Ectodermal cell (in vitro differentiated cells): ENCODE measurements around the gene SLITRK6. TPM values are rescaled to one million over a fixed set of nuclear protein-coding genes. Genes with fewer than 3 reads are reported as not detected.

Source experiments
- H3K27ac ChIP-seq: 2 replicates; pipeline ENCODE4 v1.7.0; 2013; ENCODE audit warnings: mild to moderate bottlenecking, low read depth, low read length; ENCODE audit not compliant: insufficient read depth, poor library complexity, severe bottlenecking
- H3K27me3 ChIP-seq: 2 replicates; pipeline ENCODE4 v1.7.0; 2013; ENCODE audit warnings: mild to moderate bottlenecking, low read length; ENCODE audit not compliant: insufficient read depth, control insufficient read depth, poor library complexity, severe bottlenecking
- H3K36me3 ChIP-seq: one replicate; pipeline ENCODE4 v1.7.0; 2013; ENCODE audit warnings: low read length; ENCODE audit not compliant: control insufficient read depth, insufficient read depth
- H3K4me1 ChIP-seq: one replicate; pipeline ENCODE4 v1.7.0; 2013; ENCODE audit warnings: low read length; ENCODE audit not compliant: control insufficient read depth, insufficient read depth
- H3K4me3 ChIP-seq: 2 replicates; pipeline ENCODE4 v1.7.0; 2013; ENCODE audit warnings: low read depth, low read length, control low read depth; ENCODE audit not compliant: insufficient read depth
- H3K9me3 ChIP-seq: 2 replicates; pipeline ENCODE4 v1.7.0; 2013; ENCODE audit warnings: mild to moderate bottlenecking, low read length, moderate library complexity; ENCODE audit not compliant: control insufficient read depth
- WGBS, 2 experiments: methylation state at CpG; one replicate each; pipeline ENCODE4 v1.1.7; 2013; ENCODE audit warnings: missing lambda C conversion rate in 2 of 2; 5-methylcytosine and 5-hydroxymethylcytosine counted together
- polyA plus RNA-seq, 4 experiments: library from polyadenylated mRNA; stranded (reverse); fragments of 50-300 nt; gene quantifications; one replicate each; pipeline ENCODE4 v1.2.3, GENCODE V29; 2013

The SLITRK6 gene
- 2.6 TPM for polyA plus RNA-seq (2013, experiment 1 of 4)
- 2.4 TPM for polyA plus RNA-seq (2013, experiment 2 of 4)
- 2.1 TPM for polyA plus RNA-seq (2013, experiment 3 of 4)
- 2.2 TPM for polyA plus RNA-seq (2013, experiment 4 of 4)

DNA sequence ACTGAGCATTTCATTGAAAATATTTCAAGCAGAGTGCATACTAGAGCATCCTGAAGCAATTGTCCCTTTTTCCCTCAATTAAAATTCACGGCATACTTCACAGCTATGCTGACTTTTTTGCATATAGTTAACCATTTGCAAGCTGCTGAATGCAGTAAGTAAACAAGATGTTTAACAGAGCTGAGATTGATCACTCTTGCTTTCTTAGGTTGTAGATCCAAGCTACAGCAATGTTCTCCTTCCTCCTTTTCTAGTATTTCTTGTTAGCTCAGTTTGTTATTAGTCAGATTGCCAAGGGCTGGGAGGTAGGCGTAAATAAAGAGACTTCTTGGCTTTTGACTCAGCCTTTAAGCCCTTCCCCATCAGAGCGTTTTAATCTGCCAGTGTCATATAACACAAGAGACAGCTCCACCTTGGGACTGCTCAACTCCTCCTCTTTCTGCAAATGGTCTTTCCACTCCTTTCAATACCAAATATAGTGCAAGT lies at the start of gene SLITRK6:
TSS of gene SLITRK6 (minus strand) at position 323 of the 486 bp plus-strand sequence. CDS start 2,911 bp downstream, outside the sequence.
- Histone ChIP-seq H3K36me3 (no peaks in the 10 kb centered on the region), H3K27me3 (no peaks in the 10 kb centered on the region), H3K4me1 (no peaks in the 10 kb centered on the region), H3K9me3 (no peaks in the 10 kb centered on the region), H3K27ac (no peak within 1 kb of the TSS), H3K4me3 (peak within 1 kb of the TSS; percentile 3)
- 23 to 31% methylated on average over 3 of the region's 3 CpGs for WGBS, 2 experiments

DNA sequence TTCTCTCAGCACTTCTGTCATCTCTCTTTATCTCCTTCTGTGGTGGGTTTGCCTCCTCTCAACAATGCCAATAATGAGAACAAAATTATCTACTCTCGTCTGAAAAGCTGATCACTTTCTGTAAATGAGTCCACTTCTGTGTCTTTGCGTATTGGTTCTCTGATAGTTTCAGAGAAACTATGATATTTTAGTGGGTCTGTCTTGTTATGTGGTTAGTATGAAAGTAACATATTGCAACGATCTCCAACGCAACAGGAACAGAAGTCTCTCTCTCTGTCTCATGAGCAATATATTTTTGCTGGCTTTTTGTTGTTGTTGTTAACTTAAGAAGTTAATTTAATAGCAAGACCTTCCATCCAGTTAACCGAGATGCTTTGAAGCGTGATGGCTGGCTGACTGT lies 47.8 kb upstream of the SLITRK6 start:
- H3K27me3 ChIP-seq: no peaks in the 10 kb centered on the region
- no peak overlapping the region for H3K4me3 ChIP-seq
- no peaks in the 10 kb centered on the region for H3K9me3 ChIP-seq
- no peaks in the 10 kb centered on the region for H3K4me1 ChIP-seq
- no peak overlapping the region for H3K27ac ChIP-seq
- 86 to 94% methylated on average over 6 of the region's 6 CpGs for WGBS, 2 experiments
- no peaks in the 10 kb centered on the region for H3K36me3 ChIP-seq

- Histone ChIP-seq H3K4me1 (no peaks in the 10 kb centered on the region), H3K9me3 (no peaks in the 10 kb centered on the region), H3K4me3 (no peak overlapping the region), H3K36me3 (no peaks in the 10 kb centered on the region), H3K27me3 (no peaks in the 10 kb centered on the region), H3K27ac (no peak overlapping the region)
- WGBS, 2 experiments: 83 to 86% methylated on average over 2 of the region's 2 CpGs
Measured at GRCh38 chr13:85841427-85841826, 42.2 kb upstream of the SLITRK6 start.

DNA sequence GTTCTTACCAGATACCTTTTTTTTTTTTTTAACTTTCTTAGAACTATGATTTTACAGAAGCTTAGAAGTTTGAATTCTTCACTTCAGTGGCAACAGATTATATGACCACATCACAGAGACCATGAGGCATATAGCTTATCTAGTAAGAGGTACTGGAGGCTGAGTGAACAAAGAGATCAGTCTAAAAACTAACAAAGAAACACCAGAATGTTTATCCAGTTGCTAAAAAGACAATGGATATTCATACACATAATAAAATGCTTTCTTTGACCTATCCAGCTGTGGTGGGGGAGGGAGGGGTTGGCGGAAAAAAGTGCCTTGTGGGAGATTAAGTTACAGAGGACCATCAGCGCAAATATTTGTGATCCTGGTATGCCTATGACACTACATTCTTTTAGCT lies 34.7 kb upstream of the SLITRK6 start:
- Histone ChIP-seq H3K4me3 (no peak overlapping the region), H3K9me3 (no peaks in the 10 kb centered on the region), H3K4me1 (no peaks in the 10 kb centered on the region), H3K36me3 (no peaks in the 10 kb centered on the region), H3K27me3 (no peaks in the 10 kb centered on the region), H3K27ac (no peak overlapping the region)
- WGBS, 2 experiments: 100% methylated on average over 1 to 2 of the region's 2 CpGs

- Histone ChIP-seq H3K27ac (no peak overlapping the region), H3K36me3 (no peaks in the 10 kb centered on the region), H3K4me1 (no peaks in the 10 kb centered on the region), H3K9me3 (no peaks in the 10 kb centered on the region), H3K4me3 (no peak overlapping the region), H3K27me3 (no peaks in the 10 kb centered on the region)
- 84 to 100% methylated on average over 1 to 2 of the region's 2 CpGs for WGBS, 2 experiments
Measured at GRCh38 chr13:85828094-85828684, 29.0 kb upstream of the SLITRK6 start.

DNA sequence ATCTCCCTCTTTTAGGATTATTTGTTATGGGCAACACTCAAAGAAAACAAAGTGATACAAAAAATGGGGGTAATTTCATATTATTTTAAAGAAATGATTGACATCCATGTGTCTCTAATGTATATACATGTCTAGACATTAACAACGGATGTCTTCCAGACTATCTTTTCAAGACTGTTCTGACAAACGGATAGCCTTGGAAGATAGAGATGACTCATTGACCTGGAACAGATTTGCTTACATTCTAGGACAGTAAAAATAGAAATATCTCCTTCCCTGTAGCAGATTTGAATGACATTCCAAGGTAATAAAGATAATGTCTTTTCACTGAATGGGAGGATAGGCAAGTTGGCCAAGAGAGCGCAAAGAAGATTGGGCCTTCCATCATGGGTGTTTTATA lies 26.2 kb upstream of the SLITRK6 start:
- Histone ChIP-seq H3K4me1 (no peaks in the 10 kb centered on the region), H3K36me3 (no peaks in the 10 kb centered on the region), H3K9me3 (no peaks in the 10 kb centered on the region), H3K27ac (no peak overlapping the region), H3K4me3 (no peak overlapping the region), H3K27me3 (no peaks in the 10 kb centered on the region)
- WGBS, 2 experiments: 92 to 93% methylated on average over 3 of the region's 3 CpGs

- no peaks in the 10 kb centered on the region for H3K9me3 ChIP-seq
- WGBS, 2 experiments: 94 to 96% methylated on average over 7 of the region's 7 CpGs
- H3K4me3 ChIP-seq: no peak overlapping the region
- no peak overlapping the region for H3K27ac ChIP-seq
- H3K27me3 ChIP-seq: no peaks in the 10 kb centered on the region
- H3K4me1 ChIP-seq: no peaks in the 10 kb centered on the region
- H3K36me3 ChIP-seq: no peaks in the 10 kb centered on the region
Measured at GRCh38 chr13:85823832-85824231, 24.6 kb upstream of the SLITRK6 start.

DNA sequence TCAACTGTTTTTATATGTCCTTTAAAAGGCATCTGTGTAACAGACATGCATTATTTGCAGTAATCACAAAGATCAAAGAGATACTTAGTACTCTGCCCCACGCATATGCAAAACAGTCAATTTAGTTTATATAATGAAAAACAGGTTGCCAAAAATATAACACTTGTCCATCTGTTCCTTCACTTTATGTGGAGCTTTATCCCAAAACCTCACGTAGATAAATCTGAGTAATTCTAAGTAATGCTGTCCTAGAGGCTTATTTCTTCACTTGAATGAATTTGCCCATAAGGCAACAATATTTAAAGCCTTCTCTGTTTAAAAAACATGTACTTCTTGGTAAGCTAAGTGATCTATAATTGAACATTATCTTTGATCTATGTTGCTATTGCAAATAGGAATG lies 20.3 kb upstream of the SLITRK6 start:
- no peaks in the 10 kb centered on the region for H3K27me3 ChIP-seq
- no peaks in the 10 kb centered on the region for H3K4me1 ChIP-seq
- H3K9me3 ChIP-seq: no peaks in the 10 kb centered on the region
- WGBS, 2 experiments: 84 to 90% methylated on average over 2 of the region's 2 CpGs
- H3K4me3 ChIP-seq: no peak overlapping the region
- no peak overlapping the region for H3K27ac ChIP-seq
- no peaks in the 10 kb centered on the region for H3K36me3 ChIP-seq

GRCh38 chr13:85816413-85816812 lies 17.2 kb upstream of the SLITRK6 start:
- H3K4me3 ChIP-seq: no peak overlapping the region
- no peaks in the 10 kb centered on the region for H3K36me3 ChIP-seq
- H3K4me1 ChIP-seq: no peaks in the 10 kb centered on the region
- H3K27me3 ChIP-seq: no peaks in the 10 kb centered on the region
- no peak overlapping the region for H3K27ac ChIP-seq
- no peaks in the 10 kb centered on the region for H3K9me3 ChIP-seq

GRCh38 chr13:85812282-85812681 lies 13.1 kb upstream of the SLITRK6 start:
- Histone ChIP-seq H3K4me3 (no peak overlapping the region), H3K4me1 (no peaks in the 10 kb centered on the region), H3K27me3 (no peaks in the 10 kb centered on the region), H3K27ac (no peak overlapping the region), H3K36me3 (no peaks in the 10 kb centered on the region), H3K9me3 (no peaks in the 10 kb centered on the region)
- WGBS, 2 experiments: 84 to 94% methylated on average over 1 of the region's 1 CpG
